Measurements from ENCODE around the gene E2F2. TPM values are rescaled to one million over a fixed set of nuclear protein-coding genes. Genes with fewer than 3 reads are reported as not detected.

Gene E2F2
- total RNA-seq, 1 donor, result under 0.01 TPM

GRCh38 chr1:23533246-23534023 is 2.4 kb upstream of the E2F2 start:
- TF ChIP-seq CTCF (IDR thresholded peaks at IDR 0.05; ENCODE audit: extremely low read depth, low read depth, low read length), result no peak
- Histone ChIP-seq H3K27ac (ENCODE audit: low read depth, low read length) (no peak overlapping the region), H3K9me3 (ENCODE audit: low read depth, low read length) (no peaks in the 10 kb centered on the region), H3K4me1 (ENCODE audit: insufficient read depth, low read length) (peaks cover 12% of the 10 kb centered on the region), H3K36me3 (ENCODE audit: insufficient read depth, low read length) (no peaks in the 10 kb centered on the region), H2AFZ (ENCODE audit: low read length) (no peak overlapping the region), H3K4me3 (ENCODE audit: insufficient read depth, low read length) (no peak overlapping the region), H3K79me2 (ENCODE audit: insufficient read depth, low read length) (no peaks in the 10 kb centered on the region), H3K27me3 (ENCODE audit: insufficient read depth, low read length) (no peaks in the 10 kb centered on the region), H3K4me2 (ENCODE audit: insufficient read depth, low read length) (no peak overlapping the region), H4K20me1 (ENCODE audit: insufficient read depth, low read length) (no peaks in the 10 kb centered on the region)
- no peak for DNase-seq (ENCODE audit: insufficient read length, low spot score, missing footprints)

GRCh38 chr1:23531562-23532094 is 595 bp upstream of the E2F2 start:
- Histone ChIP-seq H3K9me3 (ENCODE audit: low read depth, low read length) (no peaks in the 10 kb centered on the region), H2AFZ (ENCODE audit: low read length) (peak overlapping the region; percentile 93), H3K4me2 (ENCODE audit: insufficient read depth, low read length) (peak overlapping the region; percentile 87), H3K4me3 (ENCODE audit: insufficient read depth, low read length) (peak overlapping the region; percentile 69), H3K27me3 (ENCODE audit: insufficient read depth, low read length) (no peaks in the 10 kb centered on the region), H3K4me1 (ENCODE audit: insufficient read depth, low read length) (peaks cover 18% of the 10 kb centered on the region), H4K20me1 (ENCODE audit: insufficient read depth, low read length) (no peaks in the 10 kb centered on the region), H3K27ac (ENCODE audit: low read depth, low read length) (no peak overlapping the region), H3K79me2 (ENCODE audit: insufficient read depth, low read length) (no peaks in the 10 kb centered on the region), H3K36me3 (ENCODE audit: insufficient read depth, low read length) (no peaks in the 10 kb centered on the region)
- no peak for TF ChIP-seq CTCF (IDR thresholded peaks at IDR 0.05; ENCODE audit: extremely low read depth, low read depth, low read length)
- no peak for DNase-seq (ENCODE audit: insufficient read length, low spot score, missing footprints)

- Histone ChIP-seq H3K4me3 (ENCODE audit: insufficient read depth, low read length) (peak overlapping the region; percentile 69), H3K4me2 (ENCODE audit: insufficient read depth, low read length) (peak overlapping the region; percentile 87), H3K79me2 (ENCODE audit: insufficient read depth, low read length) (no peaks in the 10 kb centered on the region), H3K27me3 (ENCODE audit: insufficient read depth, low read length) (no peaks in the 10 kb centered on the region), H3K36me3 (ENCODE audit: insufficient read depth, low read length) (no peaks in the 10 kb centered on the region), H3K9me3 (ENCODE audit: low read depth, low read length) (no peaks in the 10 kb centered on the region), H2AFZ (ENCODE audit: low read length) (no peak overlapping the region), H4K20me1 (ENCODE audit: insufficient read depth, low read length) (no peaks in the 10 kb centered on the region), H3K4me1 (ENCODE audit: insufficient read depth, low read length) (peaks cover 18% of the 10 kb centered on the region), H3K27ac (ENCODE audit: low read depth, low read length) (no peak overlapping the region)
- DNase-seq (ENCODE audit: insufficient read length, low spot score, missing footprints), result peak; percentile 71
- TF ChIP-seq CTCF (IDR thresholded peaks at IDR 0.05; ENCODE audit: extremely low read depth, low read depth, low read length), result no peak
Measured at GRCh38 chr1:23530087-23530746, 816 bp downstream of the E2F2 start.

Measured in osteoblast (primary cell).